Natural killer cell treated with Interleukin-12 subunit alpha and Interleukin-12 subunit beta and Interleukin-15 and Interleukin-18, amount 100 ng/mL, for 72 hours (primary cell): ENCODE measurements around the gene KRT78. TPM values are rescaled to one million over a fixed set of nuclear protein-coding genes. Genes with fewer than 3 reads are reported as not detected.

Experiments used
- ATAC-seq, 2 donors: fragments of 150-1000 bp; cut with Tn5 transposase in 1 of 2; sonication (Bioruptor Pico), chemical (Tn5 transposase) in 1 of 2; 2 replicates each; pipeline ENCODE4 v1.10.0; 2021
- DNase-seq: peaks from one replicate; pipeline ENCODE4 v3.0.0; 2022; ENCODE audit warnings: low spot score
- H3K27ac Mint-ChIP-seq, 2 donors: 1 replicate in 1 of 2; 2 replicates in 1 of 2; pipeline ENCODE4 v1.8.0; 2022; ENCODE audit warnings: mixed read lengths in 2 of 2, mild to moderate bottlenecking in 1 of 2, moderate library complexity in 1 of 2
- H3K27me3 Mint-ChIP-seq, 2 donors: 1 replicate in 1 of 2; 2 replicates in 1 of 2; pipeline ENCODE4 v1.8.0; 2022; ENCODE audit warnings: mixed read lengths in 2 of 2
- H3K36me3 Mint-ChIP-seq: one replicate; pipeline ENCODE4 v1.8.0; 2022; ENCODE audit warnings: mixed read lengths
- H3K4me1 Mint-ChIP-seq, 2 donors: 1 replicate in 1 of 2; 2 replicates in 1 of 2; pipeline ENCODE4 v1.8.0; 2022; ENCODE audit warnings: low read depth in 2 of 2, mixed read lengths in 2 of 2, mild to moderate bottlenecking in 1 of 2
- H3K4me3 Mint-ChIP-seq: one replicate; pipeline ENCODE4 v1.8.0; 2022; ENCODE audit warnings: mixed read lengths
- H3K9me3 Mint-ChIP-seq: 2 replicates; pipeline ENCODE4 v1.8.0; 2022; ENCODE audit warnings: mixed read lengths
- total RNA-seq, 2 donors: library from RNA; stranded (reverse); gene quantifications; one replicate each; pipeline ENCODE4 v1.2.3, GENCODE V29; 2022

KRT78 gene
- total RNA-seq, 2 donors from 2014 or later: not detected

GRCh38 chr12:52831251-52831650 lies 17.5 kb downstream of the KRT78 start:
- Mint-ChIP-seq H3K27ac (no peak overlapping the region), H3K27me3 (no peaks in the 10 kb centered on the region), H3K36me3 (no peaks in the 10 kb centered on the region), H3K9me3 (no peaks in the 10 kb centered on the region), H3K4me1 (peaks cover 26 to 36% of the 10 kb centered on the region in 2 donors), H3K4me3 (no peak overlapping the region)
- DNase-seq (no peak), ATAC-seq (no peak)

GRCh38 chr12:52829986-52830770 lies 18.6 kb downstream of the KRT78 start:
- Mint-ChIP-seq H3K4me3 (no peak overlapping the region), H3K4me1 (peaks cover 19 to 25% of the 10 kb centered on the region in 2 donors), H3K9me3 (no peaks in the 10 kb centered on the region), H3K27me3 (no peaks in the 10 kb centered on the region), H3K27ac (peak overlapping the region in 1 of 2 donors; percentile 77), H3K36me3 (no peaks in the 10 kb centered on the region)
- ATAC-seq (no peak), DNase-seq (no peak)

GRCh38 chr12:52828591-52829021 lies 20.2 kb downstream of the KRT78 start:
- no peaks in the 10 kb centered on the region for H3K9me3 Mint-ChIP-seq
- peak overlapping the region; percentile 11 for H3K4me3 Mint-ChIP-seq
- no peaks in the 10 kb centered on the region for H3K27me3 Mint-ChIP-seq
- no peak for DNase-seq
- H3K36me3 Mint-ChIP-seq: no peaks in the 10 kb centered on the region
- H3K4me1 Mint-ChIP-seq: peaks cover 19 to 21% of the 10 kb centered on the region in 2 donors
- H3K27ac Mint-ChIP-seq: peak overlapping the region; percentile 17 to 26
- ATAC-seq: no peak

DNA sequence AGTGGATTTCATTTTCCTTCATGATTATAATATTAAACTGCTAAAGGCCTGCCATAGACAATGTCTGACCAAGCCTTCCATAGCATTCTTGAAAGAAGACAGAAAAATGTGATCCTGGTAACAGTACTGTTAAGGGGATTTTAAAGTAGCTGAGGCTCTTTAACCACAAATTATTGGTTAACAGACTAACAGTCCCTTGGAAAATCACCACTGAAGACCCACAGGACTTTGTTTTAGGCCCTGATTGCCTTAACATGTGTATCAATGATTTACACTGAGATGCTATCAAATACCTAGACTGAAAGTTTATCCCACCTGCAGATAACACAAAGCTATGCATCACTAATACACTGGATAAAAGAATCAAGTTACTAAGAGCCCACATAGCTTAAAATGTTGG lies 20.6 kb downstream of the KRT78 start:
- H3K4me3 Mint-ChIP-seq: peak overlapping the region; percentile 11
- H3K36me3 Mint-ChIP-seq: no peaks in the 10 kb centered on the region
- peak overlapping the region; percentile 17 to 26 for H3K27ac Mint-ChIP-seq
- H3K27me3 Mint-ChIP-seq: no peaks in the 10 kb centered on the region
- H3K9me3 Mint-ChIP-seq: no peaks in the 10 kb centered on the region
- DNase-seq (no peak), ATAC-seq (no peak)
- peaks cover 19 to 21% of the 10 kb centered on the region in 2 donors for H3K4me1 Mint-ChIP-seq

- Mint-ChIP-seq H3K4me1 (peaks cover 19 to 21% of the 10 kb centered on the region in 2 donors), H3K27me3 (no peaks in the 10 kb centered on the region), H3K9me3 (no peaks in the 10 kb centered on the region), H3K36me3 (no peaks in the 10 kb centered on the region), H3K27ac (peak overlapping the region; percentile 17 to 26), H3K4me3 (peak overlapping the region; percentile 10)
- ATAC-seq (no peak), DNase-seq (no peak)
Observed at GRCh38 chr12:52827499-52828090, 21.2 kb downstream of the KRT78 start.

GRCh38 chr12:52826611-52827498 lies 21.9 kb downstream of the KRT78 start:
- Mint-ChIP-seq H3K36me3 (no peaks in the 10 kb centered on the region), H3K9me3 (no peaks in the 10 kb centered on the region)

DNA sequence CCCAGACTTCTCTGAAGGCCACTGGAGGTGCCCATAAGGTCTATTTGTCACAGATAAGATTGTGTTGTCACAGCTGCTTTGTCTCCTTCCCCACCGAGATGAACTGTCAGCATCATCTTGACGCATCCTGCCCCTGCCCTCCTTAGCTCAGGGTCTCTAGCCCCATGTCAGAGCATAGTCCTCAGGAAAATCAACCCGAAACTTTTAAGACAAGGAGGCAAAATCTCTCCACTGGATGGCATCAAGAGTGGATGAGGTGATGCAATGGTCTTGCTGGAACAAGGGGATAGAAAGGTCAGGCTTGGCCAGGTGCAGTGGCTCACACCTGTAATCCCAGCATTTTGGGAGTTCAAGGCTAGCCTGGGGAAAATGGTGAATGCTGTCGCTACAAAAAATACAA lies 22.8 kb downstream of the KRT78 start:
- DNase-seq: no peak
- H3K9me3 Mint-ChIP-seq: no peaks in the 10 kb centered on the region

More at GRCh38 chr12:52826611-52827498, 21.9 kb downstream of the KRT78 start:
- Mint-ChIP-seq H3K27me3 (no peaks in the 10 kb centered on the region), H3K4me1 (peaks cover 19 to 21% of the 10 kb centered on the region in 2 donors), H3K4me3 (no peak overlapping the region), H3K27ac (no peak overlapping the region)
- no peak for ATAC-seq
- no peak for DNase-seq

GRCh38 chr12:52824741-52825410 lies 23.9 kb downstream of the KRT78 start:
- Mint-ChIP-seq H3K9me3 (no peaks in the 10 kb centered on the region), H3K4me3 (no peak overlapping the region), H3K27me3 (peaks cover 0 to 2% of the 10 kb centered on the region in 2 donors), H3K36me3 (no peaks in the 10 kb centered on the region), H3K4me1 (peaks cover 17 to 19% of the 10 kb centered on the region in 2 donors), H3K27ac (peak overlapping the region in 1 of 2 donors; percentile 13)
- DNase-seq (no peak), ATAC-seq (no peak)

More for the DNA sequence above, 22.8 kb downstream of the KRT78 start:
- H3K4me1 Mint-ChIP-seq: peaks cover 19 to 21% of the 10 kb centered on the region in 2 donors
- no peak overlapping the region for H3K27ac Mint-ChIP-seq
- H3K36me3 Mint-ChIP-seq: no peaks in the 10 kb centered on the region
- ATAC-seq: no peak
- H3K4me3 Mint-ChIP-seq: no peak overlapping the region
- H3K27me3 Mint-ChIP-seq: peaks cover 0 to 2% of the 10 kb centered on the region in 2 donors

- H3K4me1 Mint-ChIP-seq: peaks cover 11 to 14% of the 10 kb centered on the region in 2 donors
- H3K36me3 Mint-ChIP-seq: no peaks in the 10 kb centered on the region
- no peak overlapping the region for H3K4me3 Mint-ChIP-seq
- no peak overlapping the region for H3K27ac Mint-ChIP-seq
- H3K27me3 Mint-ChIP-seq: peaks cover 0 to 2% of the 10 kb centered on the region in 2 donors
- ATAC-seq: no peak
- H3K9me3 Mint-ChIP-seq: no peaks in the 10 kb centered on the region
- no peak for DNase-seq
Observed at GRCh38 chr12:52823761-52824450, 24.9 kb downstream of the KRT78 start.

DNA sequence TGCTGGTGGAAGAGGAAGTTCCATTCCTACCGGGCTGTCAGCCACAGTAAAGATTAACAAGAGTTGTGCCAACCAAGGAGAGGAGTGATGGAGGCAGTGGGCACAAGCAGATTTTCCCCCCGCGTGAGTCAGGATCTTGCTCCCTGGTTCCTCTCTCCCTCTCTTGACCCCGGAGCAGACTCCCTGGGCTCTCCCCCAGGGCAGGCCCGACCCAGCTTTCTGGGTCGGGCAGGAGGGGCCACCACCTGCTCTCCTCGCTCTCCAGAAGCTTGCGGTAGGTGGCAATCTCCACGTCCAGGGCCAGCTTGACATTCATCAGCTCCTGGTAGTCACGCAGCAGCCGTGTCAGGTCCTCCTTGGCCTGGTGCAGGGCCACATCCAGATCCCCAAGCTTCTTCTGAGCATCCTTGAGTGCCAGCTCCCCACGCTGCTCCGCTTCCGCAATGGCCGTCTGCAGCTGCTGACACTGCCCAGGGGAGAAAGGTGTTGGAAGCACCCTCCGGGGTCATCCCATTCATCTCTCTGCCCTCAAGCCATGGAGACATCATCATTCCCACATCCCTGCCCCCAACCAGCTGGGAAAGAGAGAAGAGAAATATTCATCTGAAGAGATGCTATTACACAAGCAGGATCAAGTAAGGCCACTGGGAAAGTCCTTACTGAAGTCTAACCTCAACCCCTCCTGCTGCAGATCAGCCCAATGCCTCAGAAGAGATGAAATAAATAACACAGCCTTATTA lies 25.9 kb downstream of the KRT78 start:
- Mint-ChIP-seq H3K36me3 (no peaks in the 10 kb centered on the region), H3K27me3 (peaks cover 0 to 2% of the 10 kb centered on the region in 2 donors), H3K4me3 (no peak overlapping the region), H3K27ac (no peak overlapping the region), H3K9me3 (no peaks in the 10 kb centered on the region), H3K4me1 (peaks cover 4 to 5% of the 10 kb centered on the region in 2 donors)
- DNase-seq (no peak), ATAC-seq (no peak)

- H3K36me3 Mint-ChIP-seq: no peaks in the 10 kb centered on the region
- H3K9me3 Mint-ChIP-seq: no peaks in the 10 kb centered on the region
- peaks cover 0 to 4% of the 10 kb centered on the region in 2 donors for H3K4me1 Mint-ChIP-seq
- H3K4me3 Mint-ChIP-seq: no peak overlapping the region
- peaks cover 0 to 2% of the 10 kb centered on the region in 2 donors for H3K27me3 Mint-ChIP-seq
- no peak for DNase-seq
- ATAC-seq: no peak
- H3K27ac Mint-ChIP-seq: no peak overlapping the region
Observed at GRCh38 chr12:52821826-52822660, 26.8 kb downstream of the KRT78 start.
